Ishikawa (cell line): ENCODE data around the gene TMEM11.

Experiments used
- CEBPB ChIP-seq: IDR thresholded peaks from 2 replicates; pipeline ENCODE4 v1.6.1; 2012
- CREB1 ChIP-seq: IDR thresholded peaks from 2 replicates; pipeline ENCODE4 v1.6.1; 2012; ENCODE audit warnings: low read depth
- EGR1 ChIP-seq: IDR thresholded peaks from 2 replicates; pipeline ENCODE4 v1.6.1; 2012
- EP300 ChIP-seq: IDR thresholded peaks from 2 replicates; pipeline ENCODE4 v1.6.1; 2012; ENCODE audit warnings: borderline replicate concordance
- FOXM1 ChIP-seq: IDR thresholded peaks from 2 replicates; pipeline ENCODE4 v1.6.1; 2012; ENCODE audit warnings: low read depth, borderline replicate concordance
- MAX ChIP-seq: IDR thresholded peaks from 2 replicates; pipeline ENCODE4 v1.6.1; 2012
- NFIC ChIP-seq: IDR thresholded peaks from 2 replicates; pipeline ENCODE4 v1.6.1; 2012
- RAD21 ChIP-seq: IDR thresholded peaks from 2 replicates; pipeline ENCODE4 v1.6.1; 2012; ENCODE audit warnings: low read depth
- REST ChIP-seq: IDR thresholded peaks from 2 replicates; pipeline ENCODE4 v1.6.1; 2012; ENCODE audit warnings: low read depth, mild to moderate bottlenecking
- TAF1 ChIP-seq: IDR thresholded peaks from 2 replicates; pipeline ENCODE4 v1.6.1; 2012; ENCODE audit warnings: low read depth, mild to moderate bottlenecking
- TCF12 ChIP-seq: IDR thresholded peaks from 2 replicates; pipeline ENCODE4 v1.6.1; 2012; ENCODE audit warnings: low read depth
- TEAD4 ChIP-seq: IDR thresholded peaks from 2 replicates; pipeline ENCODE4 v1.6.1; 2012
- USF1 ChIP-seq: IDR thresholded peaks from 2 replicates; pipeline ENCODE4 v1.6.1; 2012
- YY1 ChIP-seq: IDR thresholded peaks from 2 replicates; pipeline ENCODE4 v1.6.1; 2012; ENCODE audit warnings: low read depth
- ZBTB7A ChIP-seq: IDR thresholded peaks from 2 replicates; pipeline ENCODE4 v1.6.1; 2012; ENCODE audit warnings: low read depth

TMEM11 gene

GRCh38 chr17:21201874-21202273 lies 12.1 kb downstream of the TMEM11 start:
- TF ChIP-seq EGR1: no peak
- no peak for TF ChIP-seq REST

- TF ChIP-seq MAX: no peak
- TF ChIP-seq FOXM1: no peak
- no peak for TF ChIP-seq NFIC
- TF ChIP-seq ZBTB7A: no peak
- TF ChIP-seq CREB1: no peak
- no peak for TF ChIP-seq REST
- TF ChIP-seq TAF1: no peak
- no peak for TF ChIP-seq EP300
- no peak for TF ChIP-seq TEAD4
- TF ChIP-seq TCF12: no peak
- no peak for TF ChIP-seq USF1
- no peak for TF ChIP-seq YY1
- TF ChIP-seq RAD21: no peak
- TF ChIP-seq CEBPB: no peak
Measured at GRCh38 chr17:21201298-21201595, 12.7 kb downstream of the TMEM11 start.

- TF ChIP-seq ZBTB7A: no peak
- TF ChIP-seq TCF12: no peak
- no peak for TF ChIP-seq CEBPB
- no peak for TF ChIP-seq YY1
- no peak for TF ChIP-seq REST
- no peak for TF ChIP-seq RAD21
- no peak for TF ChIP-seq MAX
- TF ChIP-seq FOXM1: no peak
- no peak for TF ChIP-seq TEAD4
- no peak for TF ChIP-seq EGR1
- no peak for TF ChIP-seq TAF1
- TF ChIP-seq USF1: no peak
- TF ChIP-seq CREB1: no peak
- no peak for TF ChIP-seq NFIC
- no peak for TF ChIP-seq EP300
Measured at GRCh38 chr17:21200590-21201297, 13.2 kb downstream of the TMEM11 start.

GRCh38 chr17:21199856-21200255 lies 14.1 kb downstream of the TMEM11 start:
- TF ChIP-seq YY1: no peak
- TF ChIP-seq RAD21: no peak
- TF ChIP-seq CEBPB: no peak
- TF ChIP-seq ZBTB7A: no peak
- no peak for TF ChIP-seq REST
- TF ChIP-seq TEAD4: no peak
- TF ChIP-seq NFIC: no peak
- TF ChIP-seq EP300: no peak
- no peak for TF ChIP-seq CREB1
- no peak for TF ChIP-seq USF1
- no peak for TF ChIP-seq EGR1
- TF ChIP-seq TAF1: no peak
- TF ChIP-seq TCF12: no peak
- no peak for TF ChIP-seq FOXM1
- TF ChIP-seq MAX: no peak
